HG03103 (cell line): ENCODE results near the gene FGFRL1.
"Not testable (repeated sequence)": the region's sequence is repeated elsewhere in the genome, so short reads cannot be mapped to it uniquely, and the experiment has no call there.

ENCODE experiments used
- ATAC-seq: cut with Tn5 transposase; IDR thresholded peaks from one replicate; pipeline ENCODE4 v1.9.1; 2021; ENCODE audit warnings: low read depth; ENCODE audit not compliant: unreplicated experiment

The FGFRL1 gene

GRCh38 chr4:992297-993110 lies 18.9 kb upstream of the FGFRL1 start:
- ATAC-seq, result no peak

- no peak for ATAC-seq
Measured at GRCh38 chr4:993111-994029, 18.1 kb upstream of the FGFRL1 start, which contains the start of gene SLC26A1. Gene SLC26A1 (minus strand): TSS chr4:993404. CDS start chr4:991703, 1,701 bp downstream.

GRCh38 chr4:995311-996026 lies 16.0 kb upstream of the FGFRL1 start:
- ATAC-seq, result no peak

- ATAC-seq, result no peak
Measured at GRCh38 chr4:996030-996996, 15.1 kb upstream of the FGFRL1 start.

- no peak for ATAC-seq
Measured at GRCh38 chr4:996997-997374, 14.4 kb upstream of the FGFRL1 start.

GRCh38 chr4:997375-998071 lies 13.9 kb upstream of the FGFRL1 start:
- ATAC-seq, result no peak

GRCh38 chr4:998096-998691 lies 13.2 kb upstream of the FGFRL1 start:
- ATAC-seq, result no peak

GRCh38 chr4:999240-999863 lies 12.1 kb upstream of the FGFRL1 start:
- ATAC-seq, result not testable (repeated sequence)

- ATAC-seq, result no peak
Measured at GRCh38 chr4:999882-1000425, 11.5 kb upstream of the FGFRL1 start.

GRCh38 chr4:1000686-1001260 lies 10.7 kb upstream of the FGFRL1 start:
- no peak for ATAC-seq

GRCh38 chr4:1001561-1002130 lies 9.8 kb upstream of the FGFRL1 start:
- ATAC-seq, result no peak

GRCh38 chr4:1002131-1002630 lies 9.2 kb upstream of the FGFRL1 start:
- no peak for ATAC-seq

GRCh38 chr4:1002631-1003251 lies 8.7 kb upstream of the FGFRL1 start:
- ATAC-seq, result no peak

GRCh38 chr4:1003271-1004070 lies 8.0 kb upstream of the FGFRL1 start:
- ATAC-seq, result no peak

GRCh38 chr4:1004071-1004418 lies 7.4 kb upstream of the FGFRL1 start:
- no peak for ATAC-seq
